ENCODE measurements around the gene SMURF2.
A peak's percentile ranks its signal among the peaks of the same experiment; 100 is the strongest.
"Not testable (repeated sequence)": the region's sequence is repeated elsewhere in the genome, so short reads cannot be mapped to it uniquely, and the experiment has no call there.

SMURF2 gene

GRCh38 chr17:64661976-64662773 lies at the start of gene SMURF2:
Gene SMURF2, minus strand, starts transcription at chr17:64662307. Its CDS starts 427 bp downstream, at chr17:64661880.
- peak; percentile 55 to 62 for DNase-seq (ENCODE audit: low read depth in 2 of 2)

- no peak for DNase-seq (ENCODE audit: low read depth in 2 of 2)
Observed at GRCh38 chr17:64709481-64709880, 47.4 kb upstream of the SMURF2 start.

GRCh38 chr17:64707050-64707591 lies 45.0 kb upstream of the SMURF2 start:
- no peak for DNase-seq (ENCODE audit: low read depth in 2 of 2)

- no peak for DNase-seq (ENCODE audit: low read depth in 2 of 2)
Observed at GRCh38 chr17:64706224-64707049, 44.3 kb upstream of the SMURF2 start.

GRCh38 chr17:64702815-64703214 lies 40.7 kb upstream of the SMURF2 start:
- no peak for DNase-seq (ENCODE audit: low read depth in 2 of 2)

- no peak for DNase-seq (ENCODE audit: low read depth in 2 of 2)
Observed at GRCh38 chr17:64698725-64699124, 36.6 kb upstream of the SMURF2 start.

GRCh38 chr17:64694207-64694606 lies 32.1 kb upstream of the SMURF2 start:
- DNase-seq (ENCODE audit: low read depth in 2 of 2), result no peak

- no peak for DNase-seq (ENCODE audit: low read depth in 2 of 2)
Observed at GRCh38 chr17:64692187-64692586, 30.1 kb upstream of the SMURF2 start.

GRCh38 chr17:64689106-64689505 lies 27.0 kb upstream of the SMURF2 start:
- no peak for DNase-seq (ENCODE audit: low read depth in 2 of 2)

GRCh38 chr17:64688481-64688880 lies 26.4 kb upstream of the SMURF2 start:
- no peak for DNase-seq (ENCODE audit: low read depth in 2 of 2)

- DNase-seq (ENCODE audit: low read depth in 2 of 2), result no peak
Observed at GRCh38 chr17:64687961-64688360, 25.9 kb upstream of the SMURF2 start.

- DNase-seq (ENCODE audit: low read depth in 2 of 2), result no peak
Observed at GRCh38 chr17:64687376-64687775, 25.3 kb upstream of the SMURF2 start.

- no peak for DNase-seq (ENCODE audit: low read depth in 2 of 2)
Observed at GRCh38 chr17:64686705-64687104, 24.6 kb upstream of the SMURF2 start.

- DNase-seq (ENCODE audit: low read depth in 2 of 2), result no peak
Observed at GRCh38 chr17:64685705-64686104, 23.6 kb upstream of the SMURF2 start.

GRCh38 chr17:64683796-64684195 lies 21.7 kb upstream of the SMURF2 start:
- DNase-seq (ENCODE audit: low read depth in 2 of 2), result no peak

GRCh38 chr17:64682261-64683181 lies 20.4 kb upstream of the SMURF2 start:
- DNase-seq (ENCODE audit: low read depth in 2 of 2), result no peak

GRCh38 chr17:64679710-64680216 lies 17.7 kb upstream of the SMURF2 start:
- DNase-seq (ENCODE audit: low read depth in 2 of 2), result no peak

GRCh38 chr17:64676763-64677162 lies 14.7 kb upstream of the SMURF2 start:
- DNase-seq (ENCODE audit: low read depth in 2 of 2), result no peak

- not testable (repeated sequence) for DNase-seq (ENCODE audit: low read depth in 2 of 2)
Observed at GRCh38 chr17:64670843-64671590, 8.9 kb upstream of the SMURF2 start.
